ENCODE measurements around the gene HDAC9. TPM values are rescaled to one million over a fixed set of nuclear protein-coding genes. Genes with fewer than 3 reads are reported as not detected.

HDAC9 gene
- total RNA-seq, 2 donors from 2014 or later: 1.5 to 4.0 TPM

GRCh38 chr7:18997477-18998150 lies 502.1 kb downstream of the HDAC9 start:
- Histone ChIP-seq H3K27ac (ENCODE audit: low read depth, low read length) (no peak overlapping the region), H3K9ac (ENCODE audit: extremely low read depth, low read length, poor library complexity, severe bottlenecking) (no peak overlapping the region), H3K4me1 (ENCODE audit: control insufficient read depth, insufficient read depth, low read length) (no peaks in the 10 kb centered on the region), H3K27me3 (ENCODE audit: control insufficient read depth, insufficient read depth, low read length, poor library complexity, severe bottlenecking) (no peaks in the 10 kb centered on the region), H3K36me3 (ENCODE audit: control insufficient read depth, insufficient read depth, low read length) (no peaks in the 10 kb centered on the region), H3K9me3 (ENCODE audit: control insufficient read depth, low read length) (no peaks in the 10 kb centered on the region), H3K4me3 (ENCODE audit: low read length) (no peak overlapping the region)
- no CpG with 5 or more reads among the region's 1 CpG for WGBS, 2 experiments (ENCODE audit: insufficient coverage in 1 of 2, insufficient read length in 1 of 2)
- H3K9me3 Mint-ChIP-seq: no peaks in the 10 kb centered on the region
- no peak overlapping the region for H3K4me3 Mint-ChIP-seq
- TF ChIP-seq CTCF (conservative IDR thresholded peaks at IDR 0.05): no peak
- no peak for DNase-seq
- H3K4me1 Mint-ChIP-seq: peaks cover 18% of the 10 kb centered on the region
- no peak overlapping the region for H3K27ac Mint-ChIP-seq
- H3K27me3 Mint-ChIP-seq (ENCODE audit: insufficient read depth): no peaks in the 10 kb centered on the region
- H3K36me3 Mint-ChIP-seq (ENCODE audit: low read depth): no peaks in the 10 kb centered on the region

GRCh38 chr7:19000410-19000809 lies 504.9 kb downstream of the HDAC9 start:
- Histone ChIP-seq H3K27ac (ENCODE audit: low read depth, low read length) (no peak overlapping the region), H3K9me3 (ENCODE audit: control insufficient read depth, low read length) (no peaks in the 10 kb centered on the region), H3K9ac (ENCODE audit: extremely low read depth, low read length, poor library complexity, severe bottlenecking) (no peak overlapping the region), H3K27me3 (ENCODE audit: control insufficient read depth, insufficient read depth, low read length, poor library complexity, severe bottlenecking) (no peaks in the 10 kb centered on the region), H3K4me3 (ENCODE audit: low read length) (no peak overlapping the region), H3K36me3 (ENCODE audit: control insufficient read depth, insufficient read depth, low read length) (no peaks in the 10 kb centered on the region), H3K4me1 (ENCODE audit: control insufficient read depth, insufficient read depth, low read length) (no peaks in the 10 kb centered on the region)
- WGBS, 2 experiments (ENCODE audit: insufficient coverage in 1 of 2, insufficient read length in 1 of 2): 83 to 90% methylated on average over 1 to 4 of the region's 4 CpGs
- TF ChIP-seq CTCF (conservative IDR thresholded peaks at IDR 0.05): no peak
- H3K27ac Mint-ChIP-seq: no peak overlapping the region
- H3K27me3 Mint-ChIP-seq (ENCODE audit: insufficient read depth): no peaks in the 10 kb centered on the region
- no peaks in the 10 kb centered on the region for H3K36me3 Mint-ChIP-seq (ENCODE audit: low read depth)
- DNase-seq: no peak
- peaks cover 22% of the 10 kb centered on the region for H3K4me1 Mint-ChIP-seq
- H3K4me3 Mint-ChIP-seq: no peak overlapping the region
- no peaks in the 10 kb centered on the region for H3K9me3 Mint-ChIP-seq

- no peaks in the 10 kb centered on the region for H3K9me3 ChIP-seq (ENCODE audit: control insufficient read depth, low read length)
- no peak overlapping the region for H3K4me3 Mint-ChIP-seq
- H3K9ac ChIP-seq (ENCODE audit: extremely low read depth, low read length, poor library complexity, severe bottlenecking): no peak overlapping the region
- H3K4me1 Mint-ChIP-seq: peaks cover 11% of the 10 kb centered on the region
- no peaks in the 10 kb centered on the region for H3K27me3 ChIP-seq (ENCODE audit: control insufficient read depth, insufficient read depth, low read length, poor library complexity, severe bottlenecking)
- H3K27ac ChIP-seq (ENCODE audit: low read depth, low read length): no peak overlapping the region
- no peak for TF ChIP-seq CTCF (conservative IDR thresholded peaks at IDR 0.05)
- no peak overlapping the region for H3K27ac Mint-ChIP-seq
- no peaks in the 10 kb centered on the region for H3K36me3 ChIP-seq (ENCODE audit: control insufficient read depth, insufficient read depth, low read length)
- H3K27me3 Mint-ChIP-seq (ENCODE audit: insufficient read depth): no peaks in the 10 kb centered on the region
- 94 to 100% methylated on average over 1 of the region's 1 CpG for WGBS, 2 experiments (ENCODE audit: insufficient coverage in 1 of 2, insufficient read length in 1 of 2)
- H3K4me3 ChIP-seq (ENCODE audit: low read length): no peak overlapping the region
- H3K4me1 ChIP-seq (ENCODE audit: control insufficient read depth, insufficient read depth, low read length): no peaks in the 10 kb centered on the region
- no peak for DNase-seq
- no peaks in the 10 kb centered on the region for H3K36me3 Mint-ChIP-seq (ENCODE audit: low read depth)
- no peaks in the 10 kb centered on the region for H3K9me3 Mint-ChIP-seq
Observed at GRCh38 chr7:19001854-19002253, 506.3 kb downstream of the HDAC9 start.
